CD4-positive, alpha-beta T cell treated with Interleukin-6 at 100 ng/mL for 8 hours (primary cell): Measurements from ENCODE around the gene THPO.

Experiments used
- DNase-seq: peaks from one replicate; pipeline ENCODE4 v3.0.0-alpha.2; 2020; ENCODE audit warnings: mixed read lengths, low spot score

The THPO gene

DNA sequence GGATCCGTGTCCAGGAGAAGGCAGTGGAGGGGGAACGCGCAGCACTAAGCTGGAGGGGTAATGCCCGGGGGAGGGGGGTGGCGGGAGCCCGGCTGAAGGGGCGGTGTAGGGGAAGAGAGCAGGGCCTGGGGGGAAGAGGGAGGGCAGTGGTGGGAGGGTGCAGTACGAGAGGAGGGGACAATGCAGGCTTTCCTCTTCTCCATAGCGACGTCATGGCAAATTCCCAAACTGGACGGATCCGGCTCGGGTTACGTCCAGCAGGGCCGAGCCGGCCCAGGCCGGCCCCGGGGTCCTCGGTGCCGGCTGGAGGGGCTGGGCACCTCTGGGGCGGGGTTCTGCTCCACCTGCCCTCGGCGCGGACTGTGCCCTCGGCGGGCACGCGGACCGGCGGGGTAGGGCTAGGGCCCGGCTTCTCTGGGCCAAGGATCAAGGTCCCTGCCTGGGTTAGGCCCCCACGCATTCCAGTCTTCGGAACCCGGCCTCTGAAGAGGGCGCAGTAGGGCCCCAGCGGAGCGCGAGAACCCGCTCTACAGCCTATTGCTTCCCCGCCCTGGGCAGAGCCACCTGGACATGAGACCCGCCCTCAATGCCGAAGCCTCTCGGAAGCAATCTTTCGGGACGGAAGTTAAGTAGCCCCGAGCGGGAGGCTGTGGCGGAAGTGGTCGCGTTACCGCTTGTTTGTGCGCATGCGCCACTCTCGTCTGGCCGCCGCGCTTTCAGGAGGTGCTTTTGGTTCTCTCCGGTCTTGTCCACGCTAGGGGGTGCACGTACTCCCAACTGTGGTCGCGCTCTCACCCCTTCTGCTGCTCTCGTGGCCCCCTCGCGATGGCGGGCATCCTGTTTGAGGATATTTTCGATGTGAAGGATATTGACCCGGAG is 15.1 kb downstream of the THPO start:
- peak; percentile 95 for DNase-seq

DNA sequence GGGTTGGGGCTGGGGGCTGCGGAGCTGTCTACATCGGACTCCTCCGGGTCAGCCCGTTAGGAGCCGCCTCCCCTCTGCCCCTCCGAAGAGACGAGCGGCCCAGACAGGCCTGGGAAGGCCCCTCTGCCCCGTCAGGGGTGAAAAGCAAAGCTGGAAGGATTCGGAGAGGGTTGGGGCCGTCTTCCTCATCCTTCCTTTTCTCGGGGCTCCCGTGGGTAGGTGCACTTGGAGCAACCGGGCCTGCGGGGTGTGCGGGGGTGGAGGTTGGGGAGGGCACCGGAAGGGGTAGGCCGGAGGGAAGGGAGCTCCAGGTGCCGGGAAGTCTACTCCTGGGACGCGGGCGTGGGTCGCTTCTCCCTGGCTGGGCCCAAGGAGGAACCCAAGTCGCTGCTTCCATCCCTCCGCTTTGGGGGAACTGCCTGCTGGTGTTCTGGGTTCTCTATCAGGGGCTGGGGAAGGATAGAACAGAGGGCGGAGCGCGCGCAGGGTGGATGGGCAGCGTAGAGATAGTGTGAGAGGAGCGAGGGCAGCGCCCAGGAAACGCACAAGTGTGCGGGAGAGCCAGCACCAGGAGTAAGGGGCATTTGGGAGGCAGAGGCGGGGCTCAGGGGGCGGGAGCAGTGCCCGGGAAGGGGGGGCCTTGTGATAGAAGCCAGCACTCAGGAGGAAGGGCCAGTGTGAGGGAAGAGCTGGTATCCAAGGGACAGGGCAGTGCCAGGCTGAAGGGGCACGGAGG is 15.9 kb downstream of the THPO start:
- DNase-seq = peak; percentile 16

DNA sequence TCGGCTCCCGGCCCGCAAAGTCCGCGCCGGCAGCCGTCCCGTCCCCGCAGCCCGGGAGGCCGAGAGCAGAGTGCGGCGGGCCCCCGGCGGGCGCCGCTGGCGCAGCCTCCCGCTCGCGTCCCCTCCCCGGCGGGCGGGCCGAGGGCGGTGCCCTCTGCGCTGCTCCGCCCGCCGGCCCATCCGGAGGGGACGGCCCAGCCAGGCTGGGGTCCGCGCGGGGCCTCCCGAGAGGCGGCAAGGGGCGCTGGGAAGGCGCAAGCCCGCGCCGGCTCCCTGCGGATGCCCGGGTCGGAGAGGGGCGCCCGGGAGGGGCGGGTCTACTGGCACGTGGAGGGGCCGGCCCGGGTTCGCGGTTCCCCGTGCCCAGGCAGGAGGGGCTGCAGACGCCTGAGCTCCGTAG is 16.5 kb downstream of the THPO start, which contains the start of the genes CLCN2 and POLR2H:
Gene CLCN2, minus strand, starts transcription at position 74 of the 400 bp plus-strand sequence. CDS start 126 bp downstream, outside the sequence.
Gene POLR2H, plus strand, starts transcription at position 179 of the 400 bp plus-strand sequence. CDS start 1,783 bp downstream, outside the sequence.
- peak; percentile 16 for DNase-seq

DNA sequence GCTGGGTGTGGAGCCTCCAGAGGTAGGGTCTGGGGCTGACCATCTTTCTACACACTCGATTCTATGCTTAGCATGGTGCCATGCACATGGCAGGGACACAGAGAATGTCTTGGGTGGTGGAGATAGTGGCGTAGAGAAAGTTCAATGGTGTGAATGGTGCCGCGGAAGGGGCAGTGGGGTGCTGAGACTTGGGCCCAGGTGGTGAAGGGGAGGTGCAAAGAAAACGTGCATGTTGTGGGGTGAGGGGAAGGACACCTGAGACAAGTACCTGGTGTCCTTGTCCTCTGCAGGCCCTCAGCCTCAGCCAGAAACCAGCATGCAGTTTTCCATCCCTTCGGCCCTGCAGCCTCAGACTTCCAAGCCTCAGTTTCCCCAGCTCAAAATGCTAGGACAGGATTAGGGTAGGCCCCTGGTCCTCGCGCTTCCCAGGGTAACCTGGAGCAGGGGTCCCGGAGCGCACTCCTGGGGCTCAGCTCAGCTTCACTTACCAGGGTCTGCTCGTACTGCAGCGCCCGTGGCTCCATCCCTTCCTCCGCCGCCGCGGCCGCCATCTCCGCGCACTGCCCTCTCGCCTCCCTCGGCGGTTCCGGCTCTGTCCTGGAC is 17.0 kb downstream of the THPO start:
- DNase-seq = no peak

DNA sequence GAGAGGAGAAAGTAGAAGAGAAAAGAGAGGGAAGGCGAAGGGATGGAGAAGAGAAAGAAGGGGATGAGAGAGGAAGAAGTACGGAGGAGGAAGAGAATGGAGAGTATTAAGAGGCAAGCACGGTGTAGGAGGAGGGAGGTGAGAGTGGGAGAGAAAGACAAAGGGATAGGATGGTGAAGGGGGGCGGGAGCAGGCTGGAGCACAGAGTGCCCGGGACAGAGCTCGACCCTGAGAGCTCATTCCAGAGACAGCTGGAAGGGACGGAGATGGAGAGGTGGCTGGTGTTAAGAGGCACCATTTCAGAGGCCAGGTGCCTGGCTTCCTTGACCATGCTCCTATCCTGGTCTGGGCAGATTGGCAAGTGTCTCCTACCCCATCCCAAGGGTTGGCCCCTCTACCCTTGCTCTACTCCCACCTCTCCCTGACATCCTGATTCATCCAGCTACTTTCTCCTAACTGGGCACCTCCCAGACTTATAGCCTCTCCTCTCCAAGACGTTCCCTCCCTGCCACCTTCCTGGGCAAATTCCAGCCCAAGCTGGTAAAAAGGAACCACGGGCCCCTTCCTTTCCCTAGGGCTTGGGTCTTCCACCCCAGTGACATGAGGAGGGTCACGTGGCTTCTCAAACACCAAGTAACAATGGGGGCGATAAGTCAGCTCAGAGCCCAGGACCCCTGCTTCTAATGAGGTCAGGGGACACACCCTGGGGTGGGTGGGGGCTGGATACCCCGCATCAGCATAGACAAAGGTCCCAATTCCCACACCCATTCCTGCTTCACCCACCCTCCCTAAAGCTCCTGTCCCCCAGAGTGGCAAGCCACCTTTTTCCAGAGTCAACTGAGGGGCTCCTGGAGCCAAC is 17.7 kb downstream of the THPO start:
- no peak for DNase-seq

DNA sequence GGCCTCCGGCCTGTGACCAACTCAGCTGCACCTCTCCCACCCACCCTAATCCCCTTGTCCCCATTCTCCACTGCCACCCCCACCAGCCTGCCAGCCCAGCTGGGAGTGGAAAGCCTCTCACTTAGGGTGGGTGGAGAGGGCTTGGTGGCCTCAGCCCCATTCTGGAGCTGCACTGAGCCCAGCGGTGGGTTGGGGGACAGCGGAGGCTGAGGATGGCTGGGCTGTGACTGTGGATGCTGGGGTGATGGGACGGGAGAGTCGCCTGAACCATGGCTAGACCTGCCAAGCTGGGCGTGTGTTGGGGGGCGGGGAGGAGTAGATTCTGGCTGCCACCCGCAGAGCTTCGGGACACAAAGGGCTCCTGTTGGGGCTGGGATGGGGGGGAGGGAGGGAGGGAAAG is 18.4 kb downstream of the THPO start:
- no peak for DNase-seq

DNA sequence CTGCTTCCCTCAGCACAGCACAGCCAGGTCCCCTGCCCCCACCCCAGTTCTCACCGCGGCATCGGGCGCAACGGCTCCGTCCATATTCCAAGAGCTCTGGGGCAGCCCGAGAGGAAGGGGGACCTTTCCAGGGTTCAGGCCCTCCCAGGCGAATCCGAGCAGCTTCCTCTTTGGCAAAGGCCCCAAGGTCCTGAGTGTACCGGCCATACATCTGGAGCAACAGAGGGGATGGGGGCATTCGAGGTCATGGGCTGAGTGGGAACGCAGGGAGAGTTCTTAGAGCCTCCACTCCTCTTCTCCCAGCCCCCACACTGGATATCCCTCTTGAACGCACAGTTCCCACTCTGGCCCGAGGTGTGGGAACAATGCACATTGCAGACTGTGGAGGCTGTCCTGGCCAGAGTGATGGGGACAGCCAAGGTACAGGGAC is 19.1 kb downstream of the THPO start:
- DNase-seq = no peak

DNA sequence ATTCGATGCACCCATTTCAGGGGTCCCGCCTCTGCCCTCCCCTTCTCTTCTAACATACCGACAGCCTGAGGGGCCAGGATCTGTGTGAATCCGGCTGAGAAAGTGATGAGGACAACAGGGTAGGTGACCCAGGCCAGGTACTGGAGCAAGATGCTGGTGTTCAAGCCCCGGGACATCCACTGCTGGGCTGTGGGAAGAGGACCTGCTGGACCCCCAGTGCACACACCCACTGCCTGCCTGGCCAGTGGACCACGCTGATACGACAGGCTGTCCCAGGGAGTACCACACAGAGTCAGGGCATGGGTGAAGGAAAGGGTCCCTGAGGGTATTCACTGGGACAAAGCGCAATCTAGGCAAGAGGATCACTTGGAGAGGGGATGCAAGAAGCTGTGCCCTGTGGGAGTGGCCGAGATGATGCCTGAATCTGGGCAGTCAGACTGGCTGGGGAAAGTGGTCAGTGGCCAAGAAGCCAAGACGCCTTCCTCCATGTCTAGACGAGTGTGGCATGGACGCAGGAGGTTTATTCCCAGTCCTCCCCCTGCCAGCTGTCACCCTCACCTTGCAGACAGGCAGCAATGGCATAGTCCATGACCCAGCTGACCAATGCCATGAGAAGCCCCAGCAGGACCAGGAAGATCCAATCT is 19.8 kb downstream of the THPO start:
- DNase-seq = no peak

DNA sequence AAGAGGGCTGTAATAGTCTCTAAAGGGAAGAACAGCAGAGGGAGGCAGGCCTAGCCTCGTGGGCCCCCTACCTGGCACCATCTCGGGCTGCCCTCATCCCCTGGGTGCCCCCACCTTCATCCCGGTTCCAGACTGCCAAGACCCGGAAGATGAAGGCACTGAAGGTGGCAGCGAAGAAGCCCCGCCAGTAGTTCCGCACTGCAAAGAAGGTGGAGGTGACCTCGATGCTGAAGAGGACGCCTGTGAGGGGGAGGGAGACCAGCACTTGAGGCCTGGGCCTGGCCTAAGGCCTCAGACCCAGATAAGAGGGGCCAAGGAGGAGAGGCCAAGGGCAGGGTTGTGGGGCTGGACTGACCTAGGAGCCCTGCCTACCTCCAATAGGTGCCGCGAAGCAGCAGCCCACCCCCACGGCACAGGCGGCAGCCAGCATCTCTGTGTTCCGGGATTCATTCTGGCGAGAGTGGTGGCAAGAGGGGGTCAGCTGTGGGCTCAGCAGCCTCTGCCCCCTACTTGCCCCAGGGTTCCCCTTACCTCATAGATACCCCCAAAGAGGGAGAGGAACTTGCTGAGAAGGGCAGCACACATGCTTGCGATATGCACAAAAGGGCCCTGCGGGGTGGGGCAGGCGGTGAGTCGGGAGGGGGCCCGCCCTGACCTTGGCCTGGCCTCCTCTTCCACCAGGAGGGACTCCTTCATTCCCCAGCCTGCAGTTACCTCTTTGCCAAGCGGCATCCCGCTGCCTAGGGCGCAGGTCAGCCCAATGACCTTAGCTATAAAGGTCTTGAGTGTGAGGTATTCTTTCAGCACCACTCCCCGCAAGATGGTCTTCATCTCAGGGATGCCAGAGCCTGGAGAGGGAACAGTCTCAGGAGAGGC is 20.5 kb downstream of the THPO start:
- DNase-seq = no peak

DNA sequence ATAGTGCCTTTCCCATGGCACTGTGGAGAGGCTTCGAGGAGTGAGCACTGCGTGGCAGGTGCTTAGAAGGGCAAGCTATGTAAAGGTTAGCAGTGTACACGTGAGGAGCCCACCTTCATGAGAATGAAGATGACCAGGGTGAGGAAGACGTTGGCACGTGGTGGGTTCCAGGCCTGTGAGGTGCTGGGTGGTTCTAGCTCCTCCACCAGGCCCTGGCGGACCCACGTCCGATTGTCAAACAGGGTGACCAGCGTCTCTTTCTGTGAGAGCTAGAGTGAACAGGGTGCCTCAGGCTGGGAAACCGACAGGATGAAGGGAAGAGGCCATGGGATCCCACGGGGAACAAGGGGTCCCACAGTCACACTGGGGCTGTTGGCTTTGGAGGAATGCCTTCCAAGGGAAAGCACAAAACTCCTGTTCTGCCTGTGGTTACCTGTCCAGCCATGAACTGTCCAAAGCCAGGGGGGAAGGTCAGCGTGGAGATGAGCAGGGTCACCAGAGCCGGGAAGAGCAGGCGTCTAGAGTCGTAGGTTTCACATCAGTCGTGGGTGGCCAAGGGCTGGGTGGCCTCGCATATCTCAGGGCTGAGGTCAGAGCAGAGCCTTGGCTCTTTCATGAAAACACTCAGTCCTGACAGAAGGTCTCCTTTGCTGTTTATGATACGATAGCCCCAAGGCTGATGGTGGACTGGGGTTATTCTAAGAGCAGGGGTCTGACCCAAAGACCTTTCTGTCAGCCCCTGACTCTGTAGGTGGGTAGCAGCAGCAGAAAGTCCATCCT is 22.6 kb downstream of the THPO start:
- DNase-seq = no peak

DNA sequence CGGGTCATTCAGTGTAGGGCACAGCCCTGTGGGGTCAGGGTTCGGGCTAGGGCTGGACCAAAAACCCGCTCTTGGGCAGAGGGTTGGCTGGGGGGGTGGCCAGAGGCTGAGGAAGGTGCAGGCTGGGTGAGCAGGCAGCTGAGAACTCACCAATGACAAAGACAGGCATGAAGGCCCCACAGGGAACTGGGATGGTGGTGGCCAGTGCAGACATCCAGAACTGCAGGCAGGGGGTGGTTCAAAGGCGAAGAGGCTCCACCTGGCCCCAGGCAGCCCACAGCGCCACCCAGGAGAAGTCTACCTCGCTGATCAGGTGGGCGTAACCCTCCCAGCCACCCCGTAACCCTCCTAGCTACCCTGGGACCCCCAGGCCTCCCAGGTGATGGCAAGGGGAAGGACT is 23.3 kb downstream of the THPO start:
- DNase-seq = no peak

DNA sequence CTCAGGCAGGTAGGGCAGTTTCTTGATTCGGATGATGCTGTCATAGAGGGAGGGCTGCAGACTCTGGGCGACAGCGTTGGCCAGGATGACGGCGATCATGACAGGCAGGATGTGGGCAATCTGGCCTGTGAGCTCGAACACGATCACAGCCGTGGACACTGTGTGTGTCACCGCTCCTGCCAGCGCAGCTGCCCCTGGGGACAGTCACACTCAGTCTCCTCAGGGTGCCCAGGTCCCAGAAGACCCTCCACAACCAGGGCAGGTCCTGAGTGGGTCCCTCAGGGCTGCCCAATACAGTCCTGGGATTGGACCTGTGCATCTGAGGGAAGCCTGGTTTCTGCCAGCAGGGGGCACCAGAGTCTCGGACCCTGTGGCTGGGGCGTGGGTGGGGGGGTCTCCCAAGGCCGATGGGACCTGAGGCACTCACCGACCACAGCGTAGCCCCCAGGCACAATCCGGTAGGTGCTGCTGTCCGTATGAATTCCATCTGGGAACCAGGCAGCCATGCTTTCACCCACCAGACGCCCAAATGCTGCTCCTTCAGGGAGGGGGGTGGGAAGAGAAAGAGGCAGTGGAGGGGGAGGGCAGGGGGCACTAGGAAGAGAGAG is 23.8 kb downstream of the THPO start:
- DNase-seq = peak; percentile 51

DNA sequence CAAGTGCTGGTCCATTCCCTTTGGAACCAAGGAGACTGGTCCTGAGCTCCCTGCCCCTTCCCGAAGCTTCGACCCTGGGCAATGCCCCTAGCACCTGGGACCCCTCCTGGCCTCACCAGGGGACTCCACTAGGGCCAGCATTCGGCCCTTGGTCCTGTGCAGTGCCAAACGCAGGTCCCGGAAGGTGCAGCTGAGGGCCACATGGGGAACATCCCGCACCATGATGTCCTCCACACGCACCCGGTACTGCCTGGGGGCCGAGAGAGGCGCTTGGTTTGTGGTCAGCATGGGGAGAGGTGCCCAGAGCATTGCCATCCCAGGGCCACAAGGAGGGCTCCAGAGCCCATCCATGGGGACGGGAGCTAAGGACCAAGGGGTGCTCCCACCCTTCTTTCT is 24.5 kb downstream of the THPO start:
- DNase-seq = no peak

DNA sequence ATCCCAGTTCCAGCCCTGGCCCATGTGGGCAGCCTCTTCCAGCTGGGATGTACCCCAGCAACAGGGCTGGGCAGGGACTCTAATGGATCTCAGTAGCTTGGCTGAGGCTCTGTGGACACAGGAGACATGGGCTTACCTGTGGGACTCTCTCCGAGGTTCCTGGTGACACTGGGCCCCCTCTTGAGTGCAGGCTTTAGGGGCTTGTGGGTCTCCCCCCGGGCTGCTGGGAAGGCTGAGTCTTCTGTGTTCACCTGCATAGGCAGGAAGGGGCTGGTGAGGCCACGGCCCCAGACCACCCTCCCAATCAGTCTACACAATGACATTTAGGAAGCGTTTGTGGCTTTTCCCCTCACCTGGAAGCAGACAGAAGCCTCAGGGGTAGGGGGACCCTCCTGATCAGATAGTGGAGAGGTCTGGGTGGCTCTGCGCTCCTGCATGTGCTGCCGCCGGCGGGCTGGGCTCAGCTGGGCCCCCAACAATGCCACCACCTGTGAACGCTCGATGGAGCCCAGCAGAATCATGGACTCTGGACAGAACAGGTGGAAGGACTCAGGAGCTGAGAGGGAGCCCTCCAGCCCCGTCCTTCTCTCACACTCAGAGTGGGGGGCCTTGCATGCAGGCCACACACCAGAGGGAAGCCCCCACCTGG is 25.0 kb downstream of the THPO start:
- no peak for DNase-seq

DNA sequence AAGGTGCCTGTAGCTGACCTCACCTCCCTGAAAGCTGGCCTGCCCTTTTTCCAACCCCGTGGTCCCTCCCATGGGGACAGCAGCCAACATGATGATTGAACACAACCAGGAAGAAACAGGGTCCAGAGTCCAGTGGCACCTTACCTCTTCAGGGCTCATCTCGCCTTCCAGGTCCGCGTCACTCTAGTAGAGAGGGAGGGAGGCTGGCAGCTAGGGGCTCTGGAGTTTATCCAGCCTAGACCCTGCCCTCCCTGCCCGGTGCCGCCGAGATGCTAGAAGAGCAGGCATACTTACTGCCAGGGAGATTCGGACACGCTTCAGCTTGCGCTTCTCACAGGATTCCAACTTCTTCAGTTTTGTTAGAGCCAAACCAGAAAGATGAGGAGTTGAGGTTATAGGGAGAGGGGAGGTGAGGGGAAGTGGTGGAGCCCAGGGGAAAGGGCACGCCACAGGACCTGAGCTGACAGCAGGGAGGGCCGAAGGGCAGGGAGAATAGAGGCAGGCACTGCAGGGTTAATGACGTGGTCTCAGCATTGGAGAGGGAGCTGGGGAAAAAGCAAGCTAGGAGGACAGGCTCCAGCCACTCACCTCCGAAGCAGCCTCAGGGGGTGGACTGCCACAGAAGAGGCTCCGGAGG is 25.7 kb downstream of the THPO start:
- DNase-seq = no peak

DNA sequence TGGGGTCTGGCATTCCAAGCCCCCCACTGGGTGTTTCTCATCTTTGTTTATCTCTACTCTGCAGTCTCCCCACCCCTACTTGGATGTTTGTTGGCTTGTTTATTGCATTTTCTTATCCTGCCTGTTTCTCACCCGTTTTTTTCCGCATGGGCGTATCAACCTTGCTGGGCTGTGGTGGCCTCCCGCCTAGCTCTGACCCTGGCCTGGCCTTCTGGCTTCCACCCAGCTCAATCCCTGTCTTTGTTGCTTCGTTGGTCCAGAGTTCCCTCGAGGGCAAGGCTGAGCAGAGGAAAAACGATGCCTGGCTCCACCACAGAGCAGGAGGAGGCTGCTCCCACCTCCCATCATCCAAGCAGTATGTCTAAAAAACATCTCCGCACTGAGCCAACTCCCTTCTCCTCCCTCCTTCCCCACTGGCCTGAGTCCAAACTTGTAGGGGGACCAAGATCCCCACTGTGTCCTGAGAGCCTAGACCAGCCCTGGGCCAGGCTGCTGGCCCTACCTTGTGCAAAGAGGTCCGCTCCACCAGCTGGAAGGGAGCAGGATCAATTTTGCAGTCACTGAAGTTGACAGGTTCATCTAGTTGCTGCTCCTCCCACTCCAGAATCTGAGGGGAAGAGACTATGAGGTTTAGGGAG is 26.4 kb downstream of the THPO start:
- no peak for DNase-seq

DNA sequence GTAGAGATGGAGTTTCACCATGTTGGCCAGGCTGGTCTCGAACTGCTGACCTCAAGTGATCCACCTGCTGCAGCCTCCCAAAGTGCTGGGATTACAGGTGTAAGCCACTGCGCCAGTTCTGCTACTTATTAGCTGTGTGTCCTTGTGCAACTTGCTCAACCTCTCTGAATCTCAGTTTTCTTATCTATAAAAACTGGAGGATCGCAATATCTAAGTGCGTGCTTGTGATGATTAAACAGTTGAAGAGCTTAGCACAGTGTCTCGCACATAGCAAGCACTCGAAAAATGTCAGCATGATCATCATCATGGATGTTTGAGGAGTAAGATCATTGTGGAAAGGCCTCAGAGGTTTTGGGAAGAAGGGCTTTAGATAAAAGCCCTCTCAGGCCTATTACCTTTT is 27.4 kb downstream of the THPO start:
- DNase-seq = no peak
